Heart right ventricle (tissue), 16 donors: Measurements from ENCODE around the gene BBS7. TPM values are rescaled to one million over a fixed set of nuclear protein-coding genes. Genes with fewer than 3 reads are reported as not detected.

ENCODE experiments used
- ATAC-seq, 8 donors: fragments of 200-7000 bp; cut with Tn5 transposase; one replicate each; pipeline ENCODE4 v1.9.1; 2020; ENCODE audit warnings: mild to moderate bottlenecking in 8 of 8, moderate library complexity in 8 of 8, moderate number of reproducible peaks in 1 of 8
- DNase-seq, 2 donors: peaks; one replicate each; pipeline ENCODE4 v3.0.0-alpha.2; 2020
- H3K27ac ChIP-seq, 10 donors: fragments of 200-600 bp; sonication (generic) in 2 of 10; one replicate each; pipeline versions ENCODE4 v1.5.0 to v1.8.0; 2020 to 2022; ENCODE audit warnings: mild to moderate bottlenecking in 3 of 10
- H3K27me3 ChIP-seq, 7 donors: fragments of 200-600 bp; one replicate each; pipeline ENCODE4 v1.8.0; 2021 to 2022; ENCODE audit warnings: mild to moderate bottlenecking in 2 of 7
- H3K36me3 ChIP-seq, 9 donors: fragments of 200-600 bp; sonication (generic) in 1 of 9; one replicate each; pipeline versions ENCODE4 v1.5.0 to v1.8.0; 2020 to 2022; ENCODE audit warnings: mild to moderate bottlenecking in 2 of 9
- H3K4me1 ChIP-seq, 9 donors: fragments of 200-600 bp; sonication (generic) in 1 of 9; one replicate each; pipeline versions ENCODE4 v1.5.0 to v1.8.0; 2020 to 2022; ENCODE audit warnings: mild to moderate bottlenecking in 4 of 9
- H3K4me3 ChIP-seq, 10 donors: fragments of 200-600 bp; sonication (generic) in 2 of 10; one replicate each; pipeline versions ENCODE4 v1.5.0 to v1.8.0; 2020 to 2022; ENCODE audit warnings: mild to moderate bottlenecking in 7 of 10, moderate library complexity in 2 of 10
- H3K9me3 ChIP-seq, 11 donors: fragments of 200-600 bp in 10 of 11; sonication (generic) in 2 of 11; one replicate each; pipeline versions ENCODE4 v1.5.0 to v1.8.0; 2013 to 2022; ENCODE audit warnings: mild to moderate bottlenecking in 2 of 11, control low read depth in 1 of 11, moderate library complexity in 1 of 11
- CTCF ChIP-seq, 9 donors: fragments of 200-600 bp; sonication (generic) in 2 of 9; IDR thresholded peaks; one replicate each; pipeline versions ENCODE4 v1.5.0 to v1.8.0; 2021 to 2022; ENCODE audit warnings: antibody characterized with exemption in 9 of 9, mild to moderate bottlenecking in 5 of 9, moderate library complexity in 1 of 9
- WGBS, 2 donors: extraction: QIAGEN DNeasy Blood & Tissue Kit; methylation state at CpG; one replicate each; pipeline ENCODE4 v1.1.7; 2013; ENCODE audit warnings: inconsistent platforms in 1 of 2; 5-methylcytosine and 5-hydroxymethylcytosine counted together
- intact Hi-C, 10 donors: fragments of 100-400 bp; cut with DNase I; formaldehyde crosslinking; loops; one replicate each; pipeline versions ENCODE4 v1.11.1 to v1.14.2; 2022
- polyA plus RNA-seq, 2 donors: library from polyadenylated mRNA; stranded (reverse); fragments of 200-250 nt; gene quantifications; one replicate each; pipeline ENCODE4 v1.2.3, GENCODE V29; 2013
- total RNA-seq, 10 donors: library from RNA; stranded (reverse); fragmentation: NEBNext Ultra II Directional in 3 of 10; extraction: Animal tissue kit (Norgen Biotek cat#: 25700) in 3 of 10; gene quantifications; one replicate each; pipeline versions ENCODE4 v1.2.1 to v1.2.4, GENCODE V29; 2021 to 2023
- donor health status: Arrhythmogenic right ventricular cardiomyopathy.
- donor health status: ischemic (EF 13 %, LVEDD 7.1; RV severe dilation, severe dysfunction).
- donor health status: healthy with polysubstance abuse.
- donor health status: DM: no; HTN: yes; CAD: no.
- donor health status: DM: no; HTN: no; CAD: no.
- donor health status: ischemic (EF 25% LVEDD 6.9; RV normal size, moderate dysfunction).
- donor health status: ischemic (EF 25% LVEDD 5.7; RV mildly dilated, moderate dysfunction).
- donor health status: healthy.
- donor health status: DM: yes; HTN: yes; CAD: no.
- donor health status: Ischemic cardiomyopathy.
- donor health status: ischemic (EF 35%, LVEDD 5.7; RV mildly dilated, moderate dysfunction).
- donor health status: nonischemic (EF 11% LVEDD 7.7; RV severe dilation, severe dysfunction).
- donor health status: DM: yes; HTN: yes; CAD: no.
- donor health status: PGD.
- donor health status: ischemic (EF 29% LVEDD 5.4; RV normal size, mild dysfunction).
- donor health status: nonischemic (EF 23%, LVEDD 6.1; RV moderate dilation, normal function).

BBS7 gene
- total and polyA plus RNA-seq, 12 donors, result 2.6 to 8.5 (median 5.3) TPM

DNA sequence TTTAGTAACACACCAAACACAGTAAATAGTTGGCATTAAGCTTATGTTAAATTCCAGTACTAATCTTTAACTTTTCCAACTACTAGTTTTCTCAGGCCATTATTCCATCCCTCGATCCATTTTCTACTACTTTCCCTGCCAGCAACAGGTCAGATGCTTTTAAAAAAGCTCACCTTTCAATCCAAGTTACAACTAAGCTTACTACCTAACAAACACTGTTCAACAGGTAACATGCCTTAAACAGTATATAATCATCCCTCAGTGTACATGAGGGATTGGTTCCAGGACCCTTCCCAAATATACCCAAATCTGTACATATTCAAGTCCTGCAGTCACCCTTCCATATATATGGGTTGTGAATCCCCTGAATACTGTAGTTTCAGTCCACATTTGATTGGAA is 52.1 kb downstream of the BBS7 start:
- Histone ChIP-seq H3K9me3 (no peaks in the 10 kb centered on the region), H3K27ac (no peak overlapping the region), H3K4me1 (peaks cover 0 to 23% (median 5%) of the 10 kb centered on the region in 9 donors), H3K27me3 (no peaks in the 10 kb centered on the region), H3K36me3 (peaks cover 0 to 74% (median 41%) of the 10 kb centered on the region in 9 donors), H3K4me3 (no peak overlapping the region)
- no peak for TF ChIP-seq CTCF (IDR thresholded peaks at IDR 0.05)
- ATAC-seq (no peak), DNase-seq (no peak)
- WGBS, 2 donors, result 47 to 58% methylated on average over 1 of the region's 1 CpG
- intact Hi-C loops, result no loop called here

DNA sequence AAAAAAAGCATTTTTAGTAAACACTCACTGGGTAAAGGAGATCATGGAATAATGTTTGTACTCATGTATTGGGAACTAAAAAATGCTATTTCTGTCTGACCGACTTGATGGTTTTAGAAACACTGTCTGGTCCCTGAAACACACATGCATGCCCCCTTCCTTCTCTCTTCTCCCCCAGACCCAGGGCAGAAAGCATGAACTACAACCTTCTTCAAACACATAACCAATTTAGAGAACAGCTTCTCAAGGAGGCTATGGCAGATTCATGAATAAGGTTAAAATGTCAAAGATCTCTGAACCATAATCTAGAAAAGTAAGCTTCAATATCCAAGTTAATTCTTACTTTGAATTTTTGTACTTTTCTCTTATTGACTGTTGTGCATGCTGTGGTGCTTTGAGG is 52.6 kb downstream of the BBS7 start:
- WGBS, 2 donors, result 78 to 84% methylated on average over 1 of the region's 1 CpG
- DNase-seq, result no peak
- H3K27ac ChIP-seq, result no peak overlapping the region
- no peak for ATAC-seq
- intact Hi-C loops, result no loop called here
- no peaks in the 10 kb centered on the region for H3K9me3 ChIP-seq
- H3K36me3 ChIP-seq, result peaks cover 0 to 79% (median 46%) of the 10 kb centered on the region in 9 donors
- peaks cover 0 to 18% (median 0%) of the 10 kb centered on the region in 9 donors for H3K4me1 ChIP-seq
- no peak overlapping the region for H3K4me3 ChIP-seq
- no peaks in the 10 kb centered on the region for H3K27me3 ChIP-seq
- no peak for TF ChIP-seq CTCF (IDR thresholded peaks at IDR 0.05)

- TF ChIP-seq CTCF (IDR thresholded peaks at IDR 0.05), result no peak
- Histone ChIP-seq H3K4me3 (no peak overlapping the region), H3K27ac (no peak overlapping the region), H3K27me3 (no peaks in the 10 kb centered on the region), H3K9me3 (no peaks in the 10 kb centered on the region), H3K36me3 (peaks cover 0 to 86% (median 49%) of the 10 kb centered on the region in 9 donors), H3K4me1 (peaks cover 0 to 11% (median 0%) of the 10 kb centered on the region in 9 donors)
- 93 to 95% methylated on average over 3 of the region's 3 CpGs for WGBS, 2 donors
- DNase-seq (no peak), ATAC-seq (no peak)
- intact Hi-C loops, result no loop called here
Measured at GRCh38 chr4:121817006-121817405, 53.3 kb downstream of the BBS7 start.

DNA sequence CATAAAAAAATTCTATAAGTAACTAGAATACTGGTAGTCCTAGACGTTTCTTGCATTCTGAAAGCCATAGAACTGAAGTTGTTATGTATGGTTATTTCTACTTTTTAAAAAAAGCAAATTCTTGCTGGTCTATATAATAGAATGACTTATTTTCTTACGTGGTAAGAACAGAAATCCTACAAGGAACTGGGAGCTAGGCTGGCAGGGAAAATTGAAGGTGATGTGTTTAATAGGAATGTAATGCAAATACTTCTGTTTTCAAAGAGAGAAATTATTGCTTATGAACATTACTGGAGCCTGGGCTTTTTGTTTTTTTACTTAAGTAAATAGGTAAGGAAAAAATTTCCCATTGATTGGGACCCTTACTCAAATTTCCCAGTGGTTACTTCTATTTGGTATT is 55.5 kb downstream of the BBS7 start:
- intact Hi-C loops, result no loop called here
- 80 to 87% methylated on average over 2 of the region's 2 CpGs for WGBS, 2 donors
- Histone ChIP-seq H3K27ac (no peak overlapping the region), H3K9me3 (no peaks in the 10 kb centered on the region), H3K27me3 (no peaks in the 10 kb centered on the region), H3K4me3 (no peak overlapping the region), H3K36me3 (peaks cover 0 to 100% (median 69%) of the 10 kb centered on the region in 9 donors), H3K4me1 (peaks cover 0 to 2% (median 0%) of the 10 kb centered on the region in 9 donors)
- DNase-seq (no peak), ATAC-seq (no peak)
- TF ChIP-seq CTCF (IDR thresholded peaks at IDR 0.05), result no peak
